Stimulated activated effector memory CD8-positive, alpha-beta T cell treated with anti-CD3 and anti-CD28 coated beads, Interleukin-12 subunit alpha, Interleukin-12 subunit beta, amount 100 ng/mL, for 72 hours (primary cell): ENCODE data around the gene TAF11L7.
A peak's percentile ranks its signal among the peaks of the same experiment; 100 is the strongest.
"Not testable (repeated sequence)": the region's sequence is repeated elsewhere in the genome, so short reads cannot be mapped to it uniquely, and the experiment has no call there.

Experiments used
- ATAC-seq: fragments of 150-1000 bp; cut with Tn5 transposase; 2 replicates; pipeline ENCODE4 v1.10.0; 2021
- DNase-seq, 2 donors: peaks; one replicate each; pipeline ENCODE4 v3.0.0; 2021 to 2022; ENCODE audit warnings: low spot score in 2 of 2
- H3K27ac Mint-ChIP-seq: one replicate; pipeline ENCODE4 v1.8.0; 2022; ENCODE audit warnings: mild to moderate bottlenecking, mixed read lengths
- H3K36me3 Mint-ChIP-seq: one replicate; pipeline ENCODE4 v1.8.0; 2022; ENCODE audit warnings: mild to moderate bottlenecking, mixed read lengths
- H3K4me1 Mint-ChIP-seq: one replicate; pipeline ENCODE4 v1.8.0; 2022; ENCODE audit warnings: mixed read lengths
- H3K4me3 Mint-ChIP-seq: one replicate; pipeline ENCODE4 v1.8.0; 2022; ENCODE audit warnings: mild to moderate bottlenecking, mixed read lengths
- H3K9me3 Mint-ChIP-seq: one replicate; pipeline ENCODE4 v1.8.0; 2022; ENCODE audit warnings: mixed read lengths

The TAF11L7 gene

DNA sequence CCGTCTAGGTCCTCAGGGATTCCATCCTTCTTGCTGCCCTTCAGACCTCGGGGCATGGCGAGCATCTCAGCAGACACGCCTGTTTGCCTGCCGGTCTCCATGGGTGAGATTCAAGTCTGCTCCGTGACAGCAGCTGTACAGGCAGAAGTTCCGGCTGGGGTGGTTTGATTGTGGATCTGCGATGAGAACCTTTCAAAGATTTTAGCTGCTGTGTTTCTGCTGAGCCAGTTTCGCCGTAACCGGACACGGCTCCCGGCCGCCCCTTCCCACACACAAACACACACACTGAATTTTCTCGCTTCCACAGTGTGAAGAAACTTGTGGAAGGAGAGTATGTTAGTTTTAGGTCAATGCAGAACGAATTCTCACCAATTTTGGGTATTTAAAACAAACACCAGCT, at the start of gene TAF11L7:
Gene TAF11L7 (minus strand): TSS at position 101 of the 400 bp plus-strand sequence.
- H3K4me3 Mint-ChIP-seq, DNase-seq, H3K4me1 Mint-ChIP-seq, ATAC-seq, H3K9me3 Mint-ChIP-seq, H3K36me3 Mint-ChIP-seq, H3K27ac Mint-ChIP-seq: not testable (repeated sequence)

GRCh38 chr5:17634160-17634559, 48.6 kb upstream of the TAF11L7 start, which contains the start of gene TAF11L14:
Gene TAF11L14 (plus strand): TSS chr5:17634460.
- Mint-ChIP-seq H3K36me3 (no peaks in the 10 kb centered on the region), H3K27ac (no peak within 1 kb of the TSS), H3K9me3 (peaks cover 9% of the 10 kb centered on the region), H3K4me3 (no peak within 1 kb of the TSS), H3K4me1 (no peaks in the 10 kb centered on the region)
- no peak for ATAC-seq
- DNase-seq: no peak

DNA sequence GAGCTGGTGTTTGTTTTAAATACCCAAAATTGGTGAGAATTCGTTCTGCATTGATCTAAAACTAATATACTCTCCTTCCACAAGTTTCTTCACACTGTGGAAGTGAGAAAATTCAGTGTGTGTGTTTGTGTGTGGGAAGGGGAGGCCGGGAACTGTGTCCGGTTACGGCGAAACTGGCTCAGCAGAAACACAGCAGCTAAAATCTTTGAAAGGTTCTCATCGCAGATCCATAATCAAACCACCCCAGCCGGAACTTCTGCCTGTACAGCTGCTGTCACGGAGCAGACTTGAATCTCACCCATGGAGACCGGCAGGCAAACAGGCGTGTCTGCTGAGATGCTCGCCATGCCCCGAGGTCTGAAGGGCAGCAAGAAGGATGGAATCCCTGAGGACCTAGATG, 46.2 kb upstream of the TAF11L7 start, which contains the start of gene TAF11L13:
Gene TAF11L13 (plus strand): TSS at position 301 of the 400 bp plus-strand sequence.
- DNase-seq, ATAC-seq, H3K27ac Mint-ChIP-seq, H3K4me3 Mint-ChIP-seq, H3K36me3 Mint-ChIP-seq, H3K9me3 Mint-ChIP-seq, H3K4me1 Mint-ChIP-seq: not testable (repeated sequence)

GRCh38 chr5:17625686-17626085, 40.1 kb upstream of the TAF11L7 start:
- no peaks in the 10 kb centered on the region for H3K4me1 Mint-ChIP-seq
- no peaks in the 10 kb centered on the region for H3K36me3 Mint-ChIP-seq
- peaks cover 8% of the 10 kb centered on the region for H3K9me3 Mint-ChIP-seq
- ATAC-seq: peak; percentile 16
- no peak for DNase-seq
- no peak overlapping the region for H3K27ac Mint-ChIP-seq
- no peak overlapping the region for H3K4me3 Mint-ChIP-seq

DNA sequence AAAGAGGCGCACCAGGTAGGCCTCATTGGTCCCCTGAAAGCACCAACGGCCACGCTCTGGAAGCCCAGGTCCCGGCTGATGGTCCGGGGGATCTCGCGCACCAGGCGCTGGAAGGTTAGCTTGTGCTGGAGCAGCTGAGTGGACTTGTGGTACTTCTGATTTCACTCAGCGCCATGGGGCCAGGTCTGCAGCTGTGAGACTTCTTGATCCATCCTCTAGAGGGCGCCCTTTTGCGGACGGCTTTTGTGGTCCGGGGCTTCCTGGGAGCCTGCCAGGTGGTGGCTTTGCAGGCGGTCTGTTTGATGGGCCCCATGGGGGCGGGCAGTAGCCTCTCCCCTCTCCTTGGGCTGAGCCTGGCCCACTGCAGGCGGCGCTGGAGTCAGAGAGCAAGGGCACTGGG, 35.1 kb upstream of the TAF11L7 start:
- Mint-ChIP-seq H3K36me3 (no peaks in the 10 kb centered on the region), H3K4me3 (no peak overlapping the region), H3K9me3 (peaks cover 6% of the 10 kb centered on the region), H3K27ac (no peak overlapping the region), H3K4me1 (no peaks in the 10 kb centered on the region)
- ATAC-seq (no peak), DNase-seq (no peak)

GRCh38 chr5:17619354-17619753, 33.8 kb upstream of the TAF11L7 start:
- ATAC-seq (no peak), DNase-seq (no peak)
- Mint-ChIP-seq H3K9me3 (peaks cover 9% of the 10 kb centered on the region), H3K4me3 (no peak overlapping the region), H3K4me1 (no peaks in the 10 kb centered on the region), H3K27ac (no peak overlapping the region), H3K36me3 (no peaks in the 10 kb centered on the region)

DNA sequence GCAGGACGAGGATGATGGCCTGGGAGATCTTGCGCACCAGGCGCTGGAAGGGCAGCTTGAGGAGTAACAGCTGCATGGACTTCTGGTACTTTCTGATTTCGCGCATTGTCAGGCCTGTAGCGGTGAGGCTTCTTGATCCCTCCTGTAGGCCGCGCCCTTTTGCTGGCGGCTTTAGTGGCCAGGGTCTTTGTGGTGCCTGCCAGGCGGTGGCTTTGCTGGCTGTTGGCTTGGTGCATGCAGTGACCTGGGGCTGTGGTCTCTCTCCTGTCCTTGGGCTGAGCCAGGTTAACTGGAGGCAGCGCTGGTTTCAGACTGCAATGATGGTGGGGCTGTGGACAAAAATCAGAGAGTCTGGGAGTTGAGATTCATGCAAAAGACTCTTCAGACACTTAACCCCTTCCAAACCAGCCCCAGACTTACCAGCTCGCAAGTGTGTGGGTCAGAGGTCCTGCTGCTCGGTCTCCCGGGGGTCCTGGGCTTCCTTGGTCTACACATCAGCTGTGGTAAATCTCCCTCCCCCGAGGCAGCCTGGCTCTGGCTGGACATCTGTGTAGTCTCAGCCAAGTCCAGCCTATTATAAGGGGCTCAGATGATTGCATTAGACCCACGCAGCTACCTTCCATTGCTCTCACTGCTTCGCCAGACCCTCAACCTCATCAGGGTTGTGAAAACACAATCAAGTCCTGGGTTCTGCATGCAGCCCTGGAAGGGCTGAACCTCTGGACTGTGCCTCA, 29.5 kb upstream of the TAF11L7 start:
- ATAC-seq: no peak
- Mint-ChIP-seq H3K27ac (no peak overlapping the region), H3K4me3 (no peak overlapping the region), H3K4me1 (no peaks in the 10 kb centered on the region), H3K36me3 (no peaks in the 10 kb centered on the region), H3K9me3 (peaks cover 12% of the 10 kb centered on the region)
- DNase-seq: no peak

DNA sequence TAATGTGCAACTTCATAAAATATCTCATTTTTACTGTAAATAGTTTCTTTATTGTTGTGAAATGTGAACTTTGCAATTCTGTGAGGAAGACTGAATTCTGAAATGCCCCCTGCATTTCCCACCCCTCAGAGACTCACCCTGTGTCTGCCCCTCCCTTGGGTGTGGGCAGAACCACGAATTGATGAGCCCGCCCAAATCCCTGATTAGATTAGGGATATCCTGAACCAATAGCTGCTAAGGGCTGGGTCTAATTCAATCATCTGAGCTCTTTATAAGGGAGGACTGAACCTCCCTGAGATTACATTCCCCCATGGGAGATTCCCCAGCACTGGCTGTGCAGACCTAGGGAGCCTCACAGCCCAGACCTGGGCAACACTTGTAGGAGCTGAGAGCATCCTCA, 24.5 kb upstream of the TAF11L7 start, which contains the start of gene TAF11L12:
Gene TAF11L12 (plus strand): TSS at position 301 of the 400 bp plus-strand sequence.
- ATAC-seq, H3K4me1 Mint-ChIP-seq, H3K4me3 Mint-ChIP-seq, H3K27ac Mint-ChIP-seq, DNase-seq, H3K36me3 Mint-ChIP-seq: not testable (repeated sequence)
- H3K9me3 Mint-ChIP-seq: peaks cover 18% of the 10 kb centered on the region

DNA sequence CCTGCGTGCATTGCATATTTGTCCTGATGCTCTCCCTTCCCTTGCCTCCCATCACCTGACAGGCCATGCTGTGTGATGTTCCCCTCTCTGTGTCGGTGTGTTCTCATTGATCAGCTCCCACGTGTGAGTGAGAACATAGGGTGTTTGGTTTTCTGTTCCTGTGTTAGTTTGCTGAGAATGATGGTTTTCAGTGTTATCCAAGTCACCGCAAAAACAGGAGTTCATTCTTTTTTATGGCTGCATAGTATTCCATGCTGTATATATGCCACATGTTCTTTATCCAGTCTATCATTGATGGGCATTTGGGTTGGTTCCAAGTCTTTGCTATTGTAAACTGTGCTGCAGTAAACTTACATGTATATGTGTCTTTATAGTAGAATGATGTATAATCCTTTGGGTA, 21.9 kb upstream of the TAF11L7 start:
- not testable (repeated sequence) for H3K4me1 Mint-ChIP-seq, ATAC-seq, H3K4me3 Mint-ChIP-seq, H3K27ac Mint-ChIP-seq, DNase-seq, H3K36me3 Mint-ChIP-seq
- peaks cover 16% of the 10 kb centered on the region for H3K9me3 Mint-ChIP-seq

DNA sequence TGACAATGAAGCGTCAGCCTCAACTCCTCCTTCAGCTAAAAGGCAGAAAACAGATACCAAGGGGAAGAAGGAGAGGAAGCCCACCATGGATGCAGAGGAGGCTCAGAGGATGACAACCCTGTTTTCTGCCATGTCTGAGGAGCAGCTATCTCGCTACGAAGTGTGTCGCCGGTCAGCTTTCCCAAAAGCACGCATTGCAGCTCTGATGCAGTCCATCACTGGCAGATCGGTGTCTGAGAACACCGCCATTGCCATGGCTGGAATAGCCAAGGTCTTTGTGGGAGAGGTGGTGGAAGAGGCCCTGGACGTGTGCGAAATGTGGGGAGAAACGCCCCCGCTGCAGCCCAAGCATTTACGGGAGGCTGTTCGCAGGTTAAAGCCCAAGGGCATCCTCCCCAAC, 19.4 kb upstream of the TAF11L7 start:
- DNase-seq: no peak
- Mint-ChIP-seq H3K4me3 (no peak overlapping the region), H3K27ac (no peak overlapping the region), H3K9me3 (peaks cover 13% of the 10 kb centered on the region), H3K4me1 (no peaks in the 10 kb centered on the region), H3K36me3 (no peaks in the 10 kb centered on the region)
- no peak for ATAC-seq

DNA sequence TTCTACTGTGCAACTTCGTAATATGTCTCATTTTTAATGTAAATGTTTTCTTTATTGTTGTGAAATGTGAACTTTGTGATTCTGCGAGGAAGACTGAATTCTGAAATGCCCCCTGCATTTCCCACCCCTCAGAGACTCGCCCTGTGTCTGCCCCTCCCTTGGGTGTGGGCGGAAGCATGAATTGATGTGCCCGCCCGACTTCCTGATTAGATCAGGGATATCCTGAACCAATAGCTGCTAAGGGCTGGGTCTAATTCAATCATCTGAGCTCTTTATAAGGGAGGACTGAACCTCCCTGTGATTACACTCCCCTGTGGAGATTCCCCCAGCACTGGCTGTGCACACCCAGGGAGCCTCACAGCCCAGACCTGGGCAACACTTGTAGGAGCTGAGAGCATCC, 18.3 kb upstream of the TAF11L7 start, which contains the start of gene TAF11L11:
Gene TAF11L11 (plus strand): TSS at position 304 of the 400 bp plus-strand sequence.
- peaks cover 13% of the 10 kb centered on the region for H3K9me3 Mint-ChIP-seq
- H3K4me1 Mint-ChIP-seq, DNase-seq, H3K36me3 Mint-ChIP-seq, H3K27ac Mint-ChIP-seq, ATAC-seq, H3K4me3 Mint-ChIP-seq: not testable (repeated sequence)

DNA sequence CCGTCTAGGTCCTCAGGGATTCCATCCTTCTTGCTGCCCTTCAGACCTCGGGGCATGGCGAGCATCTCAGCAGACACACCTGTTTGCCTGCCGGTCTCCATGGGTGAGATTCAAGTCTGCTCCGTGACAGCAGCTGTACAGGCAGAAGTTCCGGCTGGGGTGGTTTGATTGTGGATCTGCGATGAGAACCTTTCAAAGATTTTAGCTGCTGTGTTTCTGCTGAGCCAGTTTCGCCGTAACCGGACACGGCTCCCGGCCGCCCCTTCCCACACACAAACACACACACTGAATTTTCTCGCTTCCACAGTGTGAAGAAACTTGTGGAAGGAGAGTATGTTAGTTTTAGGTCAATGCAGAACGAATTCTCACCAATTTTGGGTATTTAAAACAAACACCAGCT, 12.2 kb upstream of the TAF11L7 start, which contains the start of gene TAF11L10:
Gene TAF11L10 (minus strand): TSS at position 101 of the 400 bp plus-strand sequence.
- not testable (repeated sequence) for H3K9me3 Mint-ChIP-seq, ATAC-seq, H3K36me3 Mint-ChIP-seq, H3K27ac Mint-ChIP-seq, H3K4me1 Mint-ChIP-seq, H3K4me3 Mint-ChIP-seq, DNase-seq

DNA sequence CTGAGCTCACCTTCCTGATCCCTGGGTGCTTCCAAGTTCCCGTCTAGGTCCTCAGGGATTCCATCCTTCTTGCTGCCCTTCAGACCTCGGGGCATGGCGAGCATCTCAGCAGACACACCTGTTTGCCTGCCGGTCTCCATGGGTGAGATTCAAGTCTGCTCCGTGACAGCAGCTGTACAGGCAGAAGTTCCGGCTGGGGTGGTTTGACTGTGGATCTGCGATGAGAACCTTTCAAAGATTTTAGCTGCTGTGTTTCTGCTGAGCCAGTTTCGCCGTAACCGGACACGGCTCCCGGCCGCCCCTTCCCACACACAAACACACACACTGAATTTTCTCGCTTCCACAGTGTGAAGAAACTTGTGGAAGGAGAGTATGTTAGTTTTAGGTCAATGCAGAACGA, 8.7 kb upstream of the TAF11L7 start, which contains the start of gene TAF11L9:
Gene TAF11L9 (minus strand): TSS at position 140 of the 400 bp plus-strand sequence.
- not testable (repeated sequence) for ATAC-seq, DNase-seq, H3K36me3 Mint-ChIP-seq, H3K4me3 Mint-ChIP-seq, H3K27ac Mint-ChIP-seq, H3K9me3 Mint-ChIP-seq, H3K4me1 Mint-ChIP-seq

GRCh38 chr5:17590860-17591259, 5.3 kb upstream of the TAF11L7 start, which contains the start of gene TAF11L8:
Gene TAF11L8 (minus strand): TSS chr5:17590960.
- not testable (repeated sequence) for H3K4me3 Mint-ChIP-seq, H3K27ac Mint-ChIP-seq, H3K36me3 Mint-ChIP-seq, ATAC-seq, H3K9me3 Mint-ChIP-seq, DNase-seq, H3K4me1 Mint-ChIP-seq
